ENCODE data around the gene NDUFAF8. TPM values are rescaled to one million over a fixed set of nuclear protein-coding genes. Genes with fewer than 3 reads are reported as not detected.

The NDUFAF8 gene
- polyA plus RNA-seq, 2 of the 4 experiments (the other 2 are of a cell fraction) = 179 to 308 TPM

DNA sequence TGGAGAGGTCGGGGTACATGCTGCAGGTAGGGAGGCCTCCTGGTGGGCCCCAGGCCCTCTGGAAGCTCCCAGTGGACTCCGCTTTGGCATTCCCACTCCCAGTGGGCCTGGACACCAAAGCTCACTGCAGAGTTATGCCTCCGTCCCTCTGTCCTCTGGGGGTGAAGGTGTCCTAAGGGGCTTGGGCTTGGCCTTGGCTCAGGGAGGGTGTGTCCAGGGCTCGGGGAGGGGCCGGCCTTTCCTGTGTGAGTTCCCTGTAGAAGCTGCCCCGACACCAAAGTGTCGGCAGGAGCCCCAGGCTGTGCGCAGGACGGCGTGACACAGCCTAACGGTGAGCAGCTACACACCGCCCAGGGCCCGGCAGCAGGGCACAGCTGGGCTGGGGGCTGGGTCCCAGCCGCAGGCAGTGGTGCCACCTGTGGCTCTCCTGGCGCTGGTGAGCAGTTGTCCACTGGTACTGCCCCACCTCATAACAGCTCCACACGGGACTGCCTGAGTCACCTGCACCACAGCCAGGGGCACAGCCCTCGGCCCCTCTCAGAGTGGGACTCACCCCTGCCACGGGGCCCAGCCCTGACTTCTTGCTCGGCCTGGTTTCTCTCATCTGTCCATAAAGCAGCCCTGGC is 6.4 kb upstream of the NDUFAF8 start:
- Histone ChIP-seq H3K4me1 (peaks cover 5% of the 10 kb centered on the region), H3K4me2 (no peak overlapping the region), H3K9me3 (no peaks in the 10 kb centered on the region), H3K4me3 (no peak overlapping the region), H3K27ac (no peak overlapping the region)
- WGBS (ENCODE audit: missing lambda C conversion rate) = 91% methylated on average over 17 of the region's 19 CpGs
- TF ChIP-seq RFX5 (IDR thresholded peaks at IDR 0.05) (no peak), JUNB (IDR thresholded peaks at IDR 0.05) (no peak), EP300 (IDR thresholded peaks at IDR 0.05) (no peak), MYC (IDR thresholded peaks at IDR 0.05; ENCODE audit: borderline replicate concordance, low read length) (no peak), HOXB5 (CRISPR knock-in tag; IDR thresholded peaks at IDR 0.05) (no peak), KDM5A (IDR thresholded peaks at IDR 0.05) (no peak), ZSCAN20 (CRISPR knock-in tag; IDR thresholded peaks at IDR 0.05) (no peak), HDAC2 (IDR thresholded peaks at IDR 0.05) (no peak), CHD2 (IDR thresholded peaks at IDR 0.05; ENCODE audit: low read length, partially characterized antibody) (no peak), RAD21 (conservative IDR thresholded peaks at IDR 0.05 in 1 of 2, IDR thresholded peaks at IDR 0.05 in 1 of 2) (no peak), GATA3 (IDR thresholded peaks at IDR 0.05; ENCODE audit: borderline replicate concordance) (no peak), ZC3H11A (IDR thresholded peaks at IDR 0.05) (no peak), RNF2 (IDR thresholded peaks at IDR 0.05; ENCODE audit: borderline replicate concordance, low read depth) (no peak), HOXA7 (CRISPR knock-in tag; IDR thresholded peaks at IDR 0.05) (no peak), FOSB (CRISPR knock-in tag; IDR thresholded peaks at IDR 0.05) (no peak)
- no peak for FAIRE-seq
- DNase-seq (ENCODE audit: low read depth in 1 of 2, low spot score in 1 of 2) = no peak
- ATAC-seq = no peak
- POLR2A ChIA-PET = no interaction called here
- CTCF ChIA-PET = interaction anchor here (1.3 to 13.0 kb wide), 6 partner anchors 8 to 131 kb away, joined by 3 to 153 read pairs (median 6); partner anchors contain the start of genes NDUFAF8 and TEPSIN

DNA sequence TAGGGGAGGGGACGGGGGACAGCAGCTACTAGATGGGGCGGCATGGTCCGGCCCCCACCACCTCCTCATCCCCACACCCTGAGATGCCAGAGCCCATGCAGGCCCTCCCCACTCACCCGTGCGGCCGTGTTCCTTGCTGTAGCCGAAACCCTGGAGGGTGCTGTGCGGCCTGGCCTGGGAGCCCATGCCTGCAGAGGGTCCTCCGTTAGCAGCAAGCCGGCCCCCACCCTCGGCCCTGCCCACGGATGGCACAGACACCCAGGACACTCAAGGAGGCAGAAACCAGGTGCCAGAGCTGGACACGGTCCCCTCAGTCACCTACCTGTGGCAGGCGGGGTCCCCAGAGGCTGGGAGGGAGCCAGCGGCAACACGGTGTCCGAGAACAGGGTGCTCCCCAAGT is 5.8 kb upstream of the NDUFAF8 start:
- H3K4me3 ChIP-seq = no peak overlapping the region
- no peak for ATAC-seq
- no peak overlapping the region for H3K27ac ChIP-seq
- TF ChIP-seq TFCP2L1 (CRISPR knock-in tag; IDR thresholded peaks at IDR 0.05) = no peak
- TF ChIP-seq NPAS2 (CRISPR knock-in tag; IDR thresholded peaks at IDR 0.05; ENCODE audit: borderline replicate concordance) = no peak
- no peak for TF ChIP-seq KDM1A (IDR thresholded peaks at IDR 0.05; ENCODE audit: low read depth)
- no peak for TF ChIP-seq FOSL2 (IDR thresholded peaks at IDR 0.05)
- no peak for TF ChIP-seq FOSL2 (CRISPR knock-in tag; IDR thresholded peaks at IDR 0.05)
- no peak for TF ChIP-seq EP300 (IDR thresholded peaks at IDR 0.05)
- TF ChIP-seq, protein P1, sequence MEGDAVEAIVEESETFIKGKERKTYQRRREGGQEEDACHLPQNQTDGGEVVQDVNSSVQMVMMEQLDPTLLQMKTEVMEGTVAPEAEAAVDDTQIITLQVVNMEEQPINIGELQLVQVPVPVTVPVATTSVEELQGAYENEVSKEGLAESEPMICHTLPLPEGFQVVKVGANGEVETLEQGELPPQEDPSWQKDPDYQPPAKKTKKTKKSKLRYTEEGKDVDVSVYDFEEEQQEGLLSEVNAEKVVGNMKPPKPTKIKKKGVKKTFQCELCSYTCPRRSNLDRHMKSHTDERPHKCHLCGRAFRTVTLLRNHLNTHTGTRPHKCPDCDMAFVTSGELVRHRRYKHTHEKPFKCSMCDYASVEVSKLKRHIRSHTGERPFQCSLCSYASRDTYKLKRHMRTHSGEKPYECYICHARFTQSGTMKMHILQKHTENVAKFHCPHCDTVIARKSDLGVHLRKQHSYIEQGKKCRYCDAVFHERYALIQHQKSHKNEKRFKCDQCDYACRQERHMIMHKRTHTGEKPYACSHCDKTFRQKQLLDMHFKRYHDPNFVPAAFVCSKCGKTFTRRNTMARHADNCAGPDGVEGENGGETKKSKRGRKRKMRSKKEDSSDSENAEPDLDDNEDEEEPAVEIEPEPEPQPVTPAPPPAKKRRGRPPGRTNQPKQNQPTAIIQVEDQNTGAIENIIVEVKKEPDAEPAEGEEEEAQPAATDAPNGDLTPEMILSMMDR (IDR thresholded peaks at IDR 0.05) = no peak
- TF ChIP-seq HOXB5 (CRISPR knock-in tag; IDR thresholded peaks at IDR 0.05) = no peak
- TF ChIP-seq MYC (IDR thresholded peaks at IDR 0.05; ENCODE audit: borderline replicate concordance, low read length) = no peak
- TF ChIP-seq MAFK (IDR thresholded peaks at IDR 0.05; ENCODE audit: partially characterized antibody) = no peak
- TF ChIP-seq RCOR1 (IDR thresholded peaks at IDR 0.05; ENCODE audit: low read depth, low read length) = no peak
- TF ChIP-seq SMC3 (IDR thresholded peaks at IDR 0.05) = no peak
- no peak for TF ChIP-seq JUNB (IDR thresholded peaks at IDR 0.05)
- TF ChIP-seq GATA3 (IDR thresholded peaks at IDR 0.05; ENCODE audit: borderline replicate concordance) = no peak
- TF ChIP-seq TP53 (CRISPR knock-in tag; IDR thresholded peaks at IDR 0.05) = no peak
- TF ChIP-seq PHF8 (IDR thresholded peaks at IDR 0.05; ENCODE audit: borderline replicate concordance, low read depth) = no peak
- WGBS (ENCODE audit: missing lambda C conversion rate) = 94% methylated on average over 16 of the region's 17 CpGs
- FAIRE-seq = no peak
- no peaks in the 10 kb centered on the region for H3K9me3 ChIP-seq
- CTCF ChIA-PET = interaction anchor here (0.8 to 13.0 kb wide), 7 partner anchors 9 to 211 kb away, joined by 3 to 153 read pairs (median 5); no protein-coding TSS in a partner anchor
- no peak for DNase-seq (ENCODE audit: low read depth in 1 of 2, low spot score in 1 of 2)
- no peak overlapping the region for H3K4me2 ChIP-seq
- POLR2A ChIA-PET = no interaction called here
- peaks cover 7% of the 10 kb centered on the region for H3K4me1 ChIP-seq
